Hepatic stellate cell (primary cell): ENCODE results near the gene TNNC1.

Experiments
- DNase-seq: peaks from one replicate; pipeline ENCODE4 v3.0.0; 2011; ENCODE audit warnings: low spot score

Gene TNNC1

DNA sequence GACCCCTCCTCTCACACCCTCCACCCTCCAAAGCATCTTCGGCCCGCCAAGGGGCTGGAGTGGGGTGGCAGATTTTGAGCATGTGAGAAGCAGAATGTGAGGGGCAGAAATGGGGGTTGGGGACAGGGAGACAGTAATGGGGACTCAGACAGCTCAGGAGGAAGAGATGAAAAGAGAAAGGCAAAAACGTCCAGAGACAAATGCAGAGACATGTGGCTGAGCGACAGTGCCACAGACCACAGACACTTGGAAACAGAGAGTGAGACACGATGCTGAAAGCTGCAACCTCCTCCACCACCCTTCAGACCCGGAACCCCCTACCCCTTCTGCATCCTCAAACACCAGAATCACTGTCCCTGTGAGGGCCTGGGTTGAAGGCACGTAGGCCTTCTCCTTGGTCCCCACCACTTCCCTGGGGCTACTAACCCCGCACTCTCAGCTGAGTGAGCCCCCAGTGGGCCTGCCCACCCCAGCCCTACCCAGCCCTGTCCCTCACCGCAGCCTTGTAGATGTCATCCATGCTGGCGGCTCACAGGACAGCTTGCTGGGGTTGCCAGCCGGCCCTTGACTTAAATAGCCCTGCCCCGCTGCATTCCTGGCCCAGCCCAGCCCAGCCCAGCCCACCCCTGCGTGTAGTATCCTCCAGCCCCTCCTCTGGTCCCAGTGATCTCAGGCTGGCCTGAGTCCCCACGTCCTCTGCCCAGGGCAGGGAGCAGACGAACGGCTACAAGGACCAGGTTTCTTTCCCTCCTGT lies at the start of gene TNNC1:
Gene TNNC1 (minus strand): TSS at position 546 of the 754 bp plus-strand sequence. CDS start 26 bp downstream, at position 520.
- no peak for DNase-seq

- DNase-seq, result no peak
These were observed 49.0 kb upstream of the TNNC1 start for GRCh38 chr3:52502808-52503350.

DNA sequence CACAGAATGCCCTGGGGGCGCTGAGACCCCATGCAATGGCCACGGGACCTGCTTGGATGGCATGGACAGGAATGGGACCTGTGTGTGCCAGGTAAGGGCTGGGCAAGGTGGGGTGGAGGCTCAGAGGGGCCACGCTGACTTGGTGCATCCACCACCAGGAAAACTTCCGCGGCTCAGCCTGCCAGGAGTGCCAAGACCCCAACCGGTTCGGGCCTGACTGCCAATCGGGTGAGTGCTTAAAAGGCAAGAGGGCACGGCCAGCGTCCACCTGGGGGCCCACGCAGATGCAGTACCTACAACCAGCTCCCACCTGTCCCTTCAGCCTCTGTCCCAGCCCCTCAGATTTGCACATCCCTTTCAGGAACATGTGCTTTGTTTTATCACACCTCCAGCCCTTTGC lies 48.2 kb upstream of the TNNC1 start:
- no peak for DNase-seq

DNA sequence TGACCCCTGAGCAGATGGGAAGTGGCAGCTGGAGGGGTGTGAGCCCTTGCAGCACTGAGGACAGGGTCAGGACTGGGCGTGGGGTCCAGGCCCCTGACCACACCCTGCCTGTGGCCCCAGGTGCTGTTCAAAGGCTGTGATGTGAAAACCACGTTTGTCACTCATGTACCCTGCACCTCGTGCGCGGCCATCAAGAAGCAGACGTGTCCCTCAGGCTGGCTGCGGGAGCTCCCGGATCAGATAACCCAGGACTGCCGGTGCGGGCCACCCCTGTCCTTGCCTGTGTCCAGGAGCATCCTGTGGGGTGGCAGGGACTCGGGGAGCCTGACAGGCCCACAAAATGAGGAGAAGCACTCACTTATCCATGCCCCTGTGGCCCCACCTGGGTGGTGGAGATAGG lies 47.2 kb upstream of the TNNC1 start:
- DNase-seq, result no peak

DNA sequence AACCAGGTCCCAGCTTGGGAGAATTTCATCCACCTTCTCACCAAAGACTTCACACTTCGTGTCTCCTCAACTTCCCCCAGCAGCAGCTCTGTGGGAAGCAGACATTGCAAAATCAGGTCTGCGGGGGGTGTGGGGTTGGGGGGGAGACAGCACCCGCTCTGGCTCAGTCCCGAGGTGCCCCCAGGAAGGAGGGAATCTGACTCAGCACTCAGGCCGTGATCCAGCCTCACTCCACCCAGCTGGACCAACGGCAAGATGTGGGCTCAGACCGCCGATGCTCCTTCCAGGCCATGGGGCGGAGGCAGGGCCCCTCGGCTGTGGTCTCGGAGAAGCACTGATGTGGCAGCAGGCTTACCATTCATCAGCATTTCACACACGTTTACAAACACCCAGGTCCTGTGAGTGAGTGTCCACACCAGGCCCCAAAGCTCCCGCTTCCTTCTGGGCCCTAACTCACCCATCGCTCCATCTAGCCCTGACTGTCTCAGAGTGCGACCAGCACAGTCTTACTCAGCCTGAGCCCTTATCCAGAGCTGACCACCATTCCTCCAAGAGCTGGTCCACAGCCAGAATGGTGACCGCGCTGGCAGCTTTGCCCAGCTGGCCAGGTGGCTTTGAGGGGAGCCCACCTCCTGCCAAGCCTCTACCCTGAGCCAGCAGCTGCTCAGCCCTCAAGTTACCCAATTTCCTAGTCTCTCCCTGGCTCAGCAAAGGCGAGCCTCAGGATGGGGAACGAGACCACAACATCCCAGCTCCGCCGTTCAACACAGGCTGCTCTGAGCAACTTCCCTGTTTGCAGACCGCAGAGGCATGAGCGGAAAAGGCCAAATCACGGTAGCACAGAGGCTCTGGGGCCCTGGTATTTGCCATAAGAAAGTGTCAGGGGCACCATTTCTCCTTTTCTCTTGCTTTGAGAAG lies 44.6 kb upstream of the TNNC1 start:
- no peak for DNase-seq

DNA sequence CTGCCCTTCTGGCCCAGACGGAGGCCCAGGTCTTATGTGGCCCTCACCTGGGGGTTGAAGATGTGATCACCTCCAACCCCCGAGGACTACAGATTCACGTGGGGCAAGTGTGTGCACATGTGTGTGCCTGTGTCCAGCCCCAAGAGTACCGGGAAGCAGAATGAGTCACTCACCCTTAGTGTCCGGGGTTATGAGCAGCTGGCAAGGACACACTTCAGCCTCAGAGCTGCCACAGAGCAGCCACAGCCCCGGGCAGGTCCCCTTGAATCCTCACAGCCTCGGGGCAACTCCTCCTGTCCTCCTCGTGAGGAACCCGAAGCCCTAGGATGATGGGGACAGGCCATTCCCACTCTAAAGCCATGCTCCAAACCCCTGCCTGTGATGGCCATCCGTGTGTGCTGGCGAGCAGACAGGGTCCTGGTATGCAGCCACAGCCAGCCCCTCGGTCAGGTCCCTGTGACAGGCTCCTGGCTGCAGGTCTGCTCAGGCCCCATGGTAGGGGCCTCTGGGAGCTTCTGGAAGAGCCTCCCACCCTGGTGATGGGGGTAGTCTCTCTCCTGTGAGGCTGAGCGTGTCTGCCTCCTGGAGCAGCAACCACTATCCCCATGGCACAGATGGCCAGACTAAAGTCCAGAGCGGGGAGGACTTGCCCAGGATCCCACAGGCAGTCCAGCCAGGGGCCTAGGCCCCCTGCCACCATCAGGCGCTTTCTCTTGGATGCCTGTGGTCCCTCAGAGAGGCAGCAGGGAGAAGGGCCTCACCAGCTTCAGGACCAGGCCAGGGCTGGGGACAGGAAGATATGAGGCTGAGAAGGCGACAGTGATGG lies 42.1 kb upstream of the TNNC1 start:
- peak; percentile 61 for DNase-seq

GRCh38 chr3:52494886-52495495 lies 41.1 kb upstream of the TNNC1 start, which contains the start of gene STAB1:
Gene STAB1, plus strand, starts transcription at chr3:52495338. Its CDS starts 76 bp downstream, at chr3:52495414.
- no peak for DNase-seq

GRCh38 chr3:52494445-52494844 lies 40.6 kb upstream of the TNNC1 start:
- DNase-seq, result no peak

DNA sequence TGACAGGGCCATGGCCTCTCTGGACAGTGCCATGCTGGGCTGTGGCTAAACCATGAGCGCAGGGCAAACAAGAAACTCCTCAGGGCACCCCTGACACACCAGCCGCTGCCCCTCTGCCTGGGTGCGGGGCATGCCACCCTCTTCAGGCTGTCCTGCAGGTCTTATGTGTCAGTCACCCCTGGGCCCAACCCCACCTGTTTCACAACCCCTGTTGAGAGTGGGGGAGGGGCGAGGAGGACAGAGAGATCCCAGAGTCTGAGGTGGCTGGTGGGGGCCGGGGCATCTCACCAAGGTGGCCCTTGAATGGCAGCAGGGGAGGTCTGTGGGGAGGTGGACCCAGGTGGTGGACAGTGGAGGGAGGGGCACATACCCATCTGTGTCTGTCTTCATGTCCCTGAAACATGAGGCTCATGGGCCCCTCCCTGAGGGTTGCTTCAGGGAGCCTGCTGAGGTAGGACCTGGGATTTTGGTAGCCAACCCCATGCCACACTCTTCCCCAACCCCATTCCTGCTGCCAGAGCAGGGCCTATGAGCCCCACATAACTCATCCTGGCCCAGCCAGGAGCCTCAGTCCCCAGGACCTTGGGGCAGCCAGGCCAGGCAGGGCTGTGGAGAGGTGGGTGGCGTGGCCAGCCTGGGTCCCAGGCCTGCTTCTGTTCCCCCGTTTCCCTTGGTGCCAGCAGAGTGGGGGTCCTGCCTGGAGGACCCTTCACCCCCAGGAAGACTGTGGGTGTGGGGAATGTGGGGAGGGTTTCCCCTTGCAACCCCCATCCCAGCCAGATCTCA lies 39.6 kb upstream of the TNNC1 start:
- DNase-seq, result no peak

GRCh38 chr3:52492059-52492458 lies 38.2 kb upstream of the TNNC1 start:
- no peak for DNase-seq

DNA sequence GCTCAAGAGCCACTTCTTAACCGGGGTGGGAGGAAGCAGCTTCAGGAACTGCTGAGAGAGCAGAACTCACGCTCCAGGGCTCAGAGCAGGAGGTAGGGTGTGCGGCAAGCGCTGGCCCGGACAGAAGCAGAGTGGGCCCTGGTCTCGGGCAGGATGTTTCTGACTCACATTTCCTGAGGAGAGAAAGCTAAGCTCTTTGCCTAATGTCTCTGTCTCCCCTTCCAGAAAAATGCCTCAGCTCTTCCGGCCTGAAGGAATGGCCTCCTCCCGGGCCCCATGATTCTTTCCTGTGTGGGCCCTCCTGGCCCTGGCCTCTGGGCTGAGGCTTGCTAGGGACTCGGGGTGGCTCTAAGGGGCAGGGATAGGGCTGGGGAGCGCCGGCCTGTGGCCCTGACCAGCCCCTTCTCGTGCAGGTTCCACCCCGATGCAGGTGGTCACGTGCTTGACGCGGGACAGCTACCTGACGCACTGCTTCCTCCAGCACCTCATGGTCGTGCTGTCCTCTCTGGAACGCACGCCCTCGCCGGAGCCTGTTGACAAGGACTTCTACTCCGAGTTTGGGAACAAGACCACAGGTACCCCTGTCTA lies 37.2 kb upstream of the TNNC1 start:
- no peak for DNase-seq

DNA sequence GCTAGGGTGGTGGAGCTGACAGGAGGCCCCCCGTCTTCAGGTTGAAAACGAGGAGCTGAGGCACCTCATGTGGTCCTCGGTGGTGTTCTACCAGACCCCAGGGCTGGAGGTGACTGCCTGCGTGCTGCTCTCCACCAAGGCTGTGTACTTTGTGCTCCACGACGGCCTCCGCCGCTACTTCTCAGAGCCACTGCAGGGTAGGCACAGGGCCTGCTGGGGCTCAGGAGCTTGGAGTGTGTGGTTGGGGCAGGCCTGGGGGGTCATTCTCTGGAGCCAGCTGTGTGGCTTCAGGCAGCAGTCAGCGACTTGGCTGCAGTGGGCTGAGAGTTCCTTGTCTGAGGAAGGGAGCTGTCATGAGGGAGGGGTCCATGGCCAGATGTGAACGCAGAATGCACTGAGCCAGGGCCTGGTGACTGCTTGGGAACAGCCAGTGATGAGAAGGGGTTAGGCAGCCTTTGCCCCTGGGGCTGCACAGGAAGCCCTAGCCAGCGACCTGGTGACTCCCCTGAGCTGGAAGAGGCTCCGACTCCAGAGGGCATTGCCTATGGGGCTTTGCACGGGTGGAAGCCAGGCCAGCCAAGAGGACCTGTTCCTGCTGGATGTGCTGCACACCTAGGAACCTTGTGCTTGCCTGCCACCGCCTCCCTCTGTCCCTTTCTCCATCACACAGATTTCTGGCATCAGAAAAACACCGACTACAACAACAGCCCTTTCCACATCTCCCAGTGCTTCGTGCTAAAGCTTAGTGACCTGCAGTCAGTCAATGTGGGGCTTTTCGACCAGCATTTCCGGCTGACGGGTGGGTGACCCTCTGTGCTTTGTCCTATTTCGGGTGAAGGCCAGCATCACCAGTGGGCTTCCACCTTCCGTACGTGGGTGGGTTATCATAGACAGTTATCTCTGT lies 36.4 kb upstream of the TNNC1 start:
- no peak for DNase-seq

DNA sequence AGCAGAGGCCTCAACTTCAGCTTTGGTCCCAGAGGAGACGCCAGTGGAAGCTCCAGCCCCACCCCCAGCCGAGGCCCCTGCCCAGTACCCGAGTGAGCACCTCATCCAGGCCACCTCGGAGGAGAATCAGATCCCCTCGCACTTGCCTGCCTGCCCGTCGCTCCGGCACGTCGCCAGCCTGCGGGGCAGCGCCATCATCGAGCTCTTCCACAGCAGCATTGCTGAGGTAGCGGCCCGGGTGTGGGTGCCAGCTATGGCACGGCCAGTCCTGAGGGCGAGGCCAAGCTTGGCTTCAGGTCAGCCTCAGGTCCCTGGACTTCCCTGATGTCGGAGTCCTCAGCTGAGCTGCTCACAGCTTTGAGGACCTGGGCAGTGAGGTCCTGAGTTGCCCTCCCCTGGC lies 35.6 kb upstream of the TNNC1 start:
- no peak for DNase-seq

- DNase-seq, result no peak
These were observed 34.9 kb upstream of the TNNC1 start for GRCh38 chr3:52488746-52489145.

GRCh38 chr3:52487788-52488691 lies 34.2 kb upstream of the TNNC1 start:
- DNase-seq, result no peak

GRCh38 chr3:52487050-52487787 lies 33.4 kb upstream of the TNNC1 start:
- DNase-seq, result no peak

- no peak for DNase-seq
These were observed 31.0 kb upstream of the TNNC1 start for GRCh38 chr3:52484680-52485461.
